Measurements from ENCODE around the gene RALGAPA1.

Gene RALGAPA1

GRCh38 chr14:35535483-35536112 is 273.5 kb downstream of the RALGAPA1 start:
- no peak for DNase-seq (ENCODE audit: low read depth in 3 of 3)

- DNase-seq (ENCODE audit: low read depth in 3 of 3): peak in 2 of 3 experiments; percentile 20 to 35
Measured at GRCh38 chr14:35534873-35535482, 274.1 kb downstream of the RALGAPA1 start.

GRCh38 chr14:35534208-35534872 is 274.8 kb downstream of the RALGAPA1 start:
- peak in 1 of 3 experiments; percentile 2 for DNase-seq (ENCODE audit: low read depth in 3 of 3)

- peak in 2 of 3 experiments; percentile 40 to 57 for DNase-seq (ENCODE audit: low read depth in 3 of 3)
Measured at GRCh38 chr14:35533357-35534207, 275.5 kb downstream of the RALGAPA1 start, which contains the start of gene INSM2. INSM2 (plus strand) TSS chr14:35534164; CDS start chr14:35534253, 89 bp downstream.

GRCh38 chr14:35532783-35533356 is 276.2 kb downstream of the RALGAPA1 start:
- DNase-seq (ENCODE audit: low read depth in 3 of 3): no peak

- no peak for DNase-seq (ENCODE audit: low read depth in 3 of 3)
Measured at GRCh38 chr14:35531960-35532747, 276.9 kb downstream of the RALGAPA1 start.

- DNase-seq (ENCODE audit: low read depth in 3 of 3): no peak
Measured at GRCh38 chr14:35526962-35527361, 282.1 kb downstream of the RALGAPA1 start.

GRCh38 chr14:35525695-35526094 is 283.4 kb downstream of the RALGAPA1 start:
- DNase-seq (ENCODE audit: low read depth in 3 of 3): no peak

- DNase-seq (ENCODE audit: low read depth in 3 of 3): no peak
Measured at GRCh38 chr14:35519986-35520385, 289.1 kb downstream of the RALGAPA1 start.

- DNase-seq (ENCODE audit: low read depth in 3 of 3): no peak
Measured at GRCh38 chr14:35515916-35516315, 293.2 kb downstream of the RALGAPA1 start.

GRCh38 chr14:35512765-35513164 is 296.3 kb downstream of the RALGAPA1 start:
- DNase-seq (ENCODE audit: low read depth in 3 of 3): no peak

- DNase-seq (ENCODE audit: low read depth in 3 of 3): no peak
Measured at GRCh38 chr14:35509846-35510245, 299.2 kb downstream of the RALGAPA1 start.

- no peak for DNase-seq (ENCODE audit: low read depth in 3 of 3)
Measured at GRCh38 chr14:35506927-35507326, 302.2 kb downstream of the RALGAPA1 start.

GRCh38 chr14:35506461-35506860 is 302.6 kb downstream of the RALGAPA1 start:
- DNase-seq (ENCODE audit: low read depth in 3 of 3): no peak

- no peak for DNase-seq (ENCODE audit: low read depth in 3 of 3)
Measured at GRCh38 chr14:35504260-35504659, 304.8 kb downstream of the RALGAPA1 start.

- DNase-seq (ENCODE audit: low read depth in 3 of 3): no peak
Measured at GRCh38 chr14:35503646-35504045, 305.4 kb downstream of the RALGAPA1 start.

- DNase-seq (ENCODE audit: low read depth in 3 of 3): no peak
Measured at GRCh38 chr14:35499180-35499579, 309.9 kb downstream of the RALGAPA1 start.

GRCh38 chr14:35495278-35495677 is 313.8 kb downstream of the RALGAPA1 start:
- no peak for DNase-seq (ENCODE audit: low read depth in 3 of 3)

- DNase-seq (ENCODE audit: low read depth in 3 of 3): no peak
Measured at GRCh38 chr14:35492569-35493014, 316.5 kb downstream of the RALGAPA1 start.
